Hepatocyte (in vitro differentiated cells): ENCODE results near the gene IRF4.

Source experiments
- CTCF ChIP-seq: fragments of 200-600 bp; sonication (generic); IDR thresholded peaks from 2 replicates; pipeline ENCODE4 v1.5.1; 2016; ENCODE audit warnings: antibody characterized with exemption, mild to moderate bottlenecking; ENCODE audit not compliant: poor library complexity
- EZH2 ChIP-seq: fragments of 200-600 bp; sonication (generic); IDR thresholded peaks from 2 replicates; pipeline ENCODE4 v1.6.1; 2016; ENCODE audit warnings: antibody characterized with exemption, mild to moderate bottlenecking, borderline replicate concordance
- EZH2phosphoT487 ChIP-seq: fragments of 200-600 bp; sonication (generic); IDR thresholded peaks from one replicate; pipeline ENCODE4 v1.6.1; 2018; ENCODE audit warnings: antibody characterized with exemption, mild to moderate bottlenecking, low read depth, moderate library complexity; ENCODE audit not compliant: unreplicated experiment, severe bottlenecking

DNA sequence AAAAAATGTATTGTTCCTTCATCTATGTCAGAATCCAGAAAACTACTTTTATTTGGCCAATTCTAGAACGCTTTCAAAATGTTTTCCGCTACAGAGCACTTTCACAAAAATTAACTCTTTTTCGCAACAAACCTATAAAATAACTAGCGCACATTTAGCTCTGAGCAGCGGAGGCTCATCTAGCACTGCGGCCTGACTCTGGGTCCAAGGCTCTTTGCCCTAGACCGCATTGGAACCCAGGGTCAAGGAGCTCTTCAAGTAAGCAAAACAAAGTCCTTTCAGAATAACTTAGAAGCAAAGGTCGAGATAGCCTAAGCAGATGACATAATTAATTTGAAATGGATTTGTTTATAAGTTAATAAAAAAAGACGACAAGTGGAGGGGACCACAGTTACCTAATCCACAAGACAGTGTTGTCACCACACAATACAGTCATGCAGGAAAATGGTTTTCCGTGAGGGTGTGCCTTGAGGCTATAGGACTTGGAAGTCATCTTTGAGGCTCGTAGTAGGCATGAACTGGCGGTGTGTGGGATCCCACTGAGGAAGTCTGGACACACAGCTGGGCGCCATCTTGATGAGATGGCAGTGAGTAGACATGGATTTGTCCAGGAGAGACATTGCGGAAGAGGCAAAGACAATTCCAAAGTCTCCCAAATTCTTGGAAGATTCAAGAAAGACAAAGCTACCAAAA lies 29.2 kb upstream of the IRF4 start:
- TF ChIP-seq CTCF (no peak), EZH2 (no peak), EZH2phosphoT487 (no peak)
